Measurements from ENCODE around the gene ADCY4. TPM values are rescaled to one million over a fixed set of nuclear protein-coding genes. Genes with fewer than 3 reads are reported as not detected.

The ADCY4 gene
- total RNA-seq, 1 donor from 2014 or later = 42.7 TPM

- ATAC-seq = peak in 1 of 2 donors; percentile 0
- TF ChIP-seq CTCF (IDR thresholded peaks at IDR 0.05) = no peak
- H3K4me1 ChIP-seq = peaks cover 31% of the 10 kb centered on the region
- no peaks in the 10 kb centered on the region for H3K9me3 ChIP-seq
- peak; percentile 57 for DNase-seq
- peak overlapping the region; percentile 54 for H3K4me3 ChIP-seq
- H3K27ac ChIP-seq = peak overlapping the region; percentile 75
- H3K36me3 ChIP-seq = peaks cover 1% of the 10 kb centered on the region
- peaks cover 17% of the 10 kb centered on the region for H3K27me3 ChIP-seq (ENCODE audit: low read depth)
- intact Hi-C loops (cut with DNase I) = loop anchor here (10.0 kb wide), 1 partner anchor 46 kb away; no protein-coding TSS in a partner anchor
Measured at GRCh38 chr14:24368562-24369252, 33.8 kb upstream of the ADCY4 start.

- DNase-seq = no peak
- peak overlapping the region; percentile 54 for H3K4me3 ChIP-seq
- H3K9me3 ChIP-seq = no peaks in the 10 kb centered on the region
- no peaks in the 10 kb centered on the region for H3K36me3 ChIP-seq
- intact Hi-C loops (cut with DNase I) = loop anchor here (10.0 kb wide), 1 partner anchor 47 kb away; no protein-coding TSS in a partner anchor
- TF ChIP-seq CTCF (IDR thresholded peaks at IDR 0.05) = no peak
- peaks cover 17% of the 10 kb centered on the region for H3K27me3 ChIP-seq (ENCODE audit: low read depth)
- ATAC-seq = no peak
- H3K27ac ChIP-seq = peak overlapping the region; percentile 75
- H3K4me1 ChIP-seq = peaks cover 31% of the 10 kb centered on the region
Measured at GRCh38 chr14:24368212-24368561, 33.3 kb upstream of the ADCY4 start.

- Histone ChIP-seq H3K36me3 (no peaks in the 10 kb centered on the region), H3K27ac (peak within 1 kb of the TSS; percentile 85), H3K9me3 (no peaks in the 10 kb centered on the region), H3K27me3 (ENCODE audit: low read depth) (peaks cover 17% of the 10 kb centered on the region), H3K4me1 (peaks cover 31% of the 10 kb centered on the region), H3K4me3 (peak within 1 kb of the TSS; percentile 54)
- ATAC-seq (peak; percentile 23 to 42), DNase-seq (peak; percentile 63)
- intact Hi-C loops (cut with DNase I) = loop anchor here (10.0 kb wide), 1 partner anchor 47 kb away; no protein-coding TSS in a partner anchor
- TF ChIP-seq CTCF (IDR thresholded peaks at IDR 0.05) = no peak
Measured at GRCh38 chr14:24367514-24368211, 32.8 kb upstream of the ADCY4 start, which contains the start of gene NFATC4. Gene NFATC4 (plus strand): TSS chr14:24368184. CDS start chr14:24368341, 157 bp downstream.

GRCh38 chr14:24366721-24367513, 32.0 kb upstream of the ADCY4 start:
- ATAC-seq = peak; percentile 91 to 92
- no peaks in the 10 kb centered on the region for H3K36me3 ChIP-seq
- intact Hi-C loops (cut with DNase I) = loop anchor here (10.0 kb wide), 1 partner anchor 48 kb away; no protein-coding TSS in a partner anchor
- H3K9me3 ChIP-seq = no peaks in the 10 kb centered on the region
- peaks cover 31% of the 10 kb centered on the region for H3K4me1 ChIP-seq
- peak; percentile 94 for DNase-seq
- H3K4me3 ChIP-seq = peak overlapping the region; percentile 54
- peak overlapping the region; percentile 85 for H3K27ac ChIP-seq
- H3K27me3 ChIP-seq (ENCODE audit: low read depth) = peaks cover 17% of the 10 kb centered on the region
- no peak for TF ChIP-seq CTCF (IDR thresholded peaks at IDR 0.05)

- ATAC-seq = no peak
- peaks cover 17% of the 10 kb centered on the region for H3K27me3 ChIP-seq (ENCODE audit: low read depth)
- no peaks in the 10 kb centered on the region for H3K36me3 ChIP-seq
- no peaks in the 10 kb centered on the region for H3K9me3 ChIP-seq
- TF ChIP-seq CTCF (IDR thresholded peaks at IDR 0.05) = no peak
- peak overlapping the region; percentile 85 for H3K27ac ChIP-seq
- no peak for DNase-seq
- H3K4me1 ChIP-seq = peaks cover 31% of the 10 kb centered on the region
- intact Hi-C loops (cut with DNase I) = loop anchor here (10.0 kb wide), 1 partner anchor 48 kb away; no protein-coding TSS in a partner anchor
- peak overlapping the region; percentile 54 for H3K4me3 ChIP-seq
Measured at GRCh38 chr14:24366413-24366720, 31.5 kb upstream of the ADCY4 start.
